Glomerular visceral epithelial cell (primary cell): ENCODE results near the gene ARAP3.
"Not testable (repeated sequence)": the region's sequence is repeated elsewhere in the genome, so short reads cannot be mapped to it uniquely, and the experiment has no call there.

Experiments used
- DNase-seq: peaks from one replicate; pipeline ENCODE4 v3.0.0-alpha.2; 2016; ENCODE audit errors: extremely low spot score

ARAP3 gene

DNA sequence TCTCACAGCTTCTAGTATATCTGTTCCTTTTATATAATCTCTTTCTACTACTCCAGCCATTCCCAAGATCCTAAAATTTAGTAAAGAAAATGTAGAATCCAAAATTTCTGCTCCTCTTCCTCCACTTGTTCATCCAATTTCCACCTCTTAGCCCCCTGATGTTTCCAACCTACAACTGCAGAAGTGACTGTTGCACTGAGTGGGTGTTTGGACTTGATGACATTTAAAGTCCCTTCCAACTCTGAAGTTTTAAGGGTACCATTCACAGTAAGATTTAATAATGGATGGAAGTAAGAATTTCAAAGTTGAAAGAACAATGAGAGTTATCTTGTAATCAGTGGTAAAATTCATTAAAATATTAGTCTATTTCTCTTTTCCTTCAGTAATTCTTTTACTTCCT, 68.7 kb downstream of the ARAP3 start:
- DNase-seq = no peak

DNA sequence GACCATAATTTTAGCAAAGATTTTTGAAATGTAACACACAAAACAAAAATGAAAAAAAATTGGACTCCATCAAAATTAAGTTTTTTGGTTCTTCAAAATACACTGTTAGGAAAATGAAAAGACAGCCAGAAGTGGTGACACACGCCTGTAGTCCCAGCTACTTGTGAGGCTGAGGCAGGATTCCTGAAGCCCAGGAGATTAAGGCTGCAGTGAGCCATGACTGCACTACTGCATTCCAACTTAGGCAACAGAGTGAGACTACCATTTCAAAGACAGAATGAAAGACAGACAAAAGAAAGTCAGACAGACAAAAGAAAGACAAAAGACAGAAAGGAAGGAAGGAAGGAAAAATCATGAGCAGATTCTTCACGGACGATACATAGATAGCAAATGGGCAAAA, 70.7 kb downstream of the ARAP3 start:
- DNase-seq = peak; percentile 53

DNA sequence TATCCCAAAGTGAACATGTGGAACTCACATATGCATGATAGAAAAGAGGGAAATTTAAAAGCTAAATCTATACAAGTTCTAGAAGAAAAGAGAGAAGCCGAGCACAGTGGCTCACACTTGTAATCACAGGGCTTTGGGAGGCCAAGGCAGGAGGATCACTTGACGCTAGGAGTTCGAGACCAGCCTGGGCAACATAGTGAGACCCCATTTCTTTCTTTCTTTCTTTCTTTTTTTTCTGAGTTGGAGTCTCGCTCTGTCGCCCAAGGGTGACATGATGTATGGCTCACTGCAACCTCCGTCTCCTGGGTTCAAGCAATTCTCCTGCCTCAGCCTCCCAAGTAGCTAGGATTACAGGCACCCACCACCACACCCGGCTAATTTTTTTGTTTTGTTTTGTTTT, 72.1 kb downstream of the ARAP3 start:
- DNase-seq = not testable (repeated sequence)

DNA sequence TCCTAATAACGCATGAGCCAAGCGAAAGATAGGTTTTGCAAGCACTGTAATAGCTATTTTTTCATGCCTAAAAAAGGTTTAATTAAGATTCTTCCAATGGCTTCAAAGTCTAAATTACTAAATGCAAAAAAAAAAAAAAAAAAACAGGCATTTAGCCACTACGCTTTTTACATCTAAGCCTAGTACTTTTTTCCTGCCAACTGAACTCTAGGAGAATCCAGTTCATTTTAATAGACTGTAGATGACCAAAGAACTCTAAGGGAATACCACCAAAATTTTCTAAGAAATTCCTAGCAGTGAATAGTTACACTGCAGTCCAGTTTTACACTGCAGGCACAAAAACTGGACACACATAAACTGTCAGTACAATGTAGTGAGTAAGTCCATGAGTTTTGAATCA, 73.0 kb downstream of the ARAP3 start:
- DNase-seq = no peak

DNA sequence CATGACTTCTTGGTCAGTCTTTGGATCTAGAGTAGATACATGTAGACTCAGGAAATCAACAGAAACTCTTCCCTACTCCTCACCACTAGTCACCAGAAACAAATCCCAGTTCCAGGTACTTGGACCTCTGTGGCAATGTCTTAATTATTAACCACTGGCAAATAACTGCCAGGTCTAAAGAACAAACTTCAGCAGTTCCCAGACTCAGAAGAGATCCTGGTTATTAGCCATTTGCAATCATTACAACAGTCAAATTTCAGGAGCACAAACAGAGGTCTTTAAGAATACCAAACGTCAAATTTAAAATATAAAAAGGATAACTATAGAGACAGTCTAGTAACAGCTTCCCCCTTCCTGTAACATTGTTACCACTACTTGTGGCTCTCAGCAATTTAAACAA, 73.5 kb downstream of the ARAP3 start:
- peak; percentile 46 for DNase-seq

DNA sequence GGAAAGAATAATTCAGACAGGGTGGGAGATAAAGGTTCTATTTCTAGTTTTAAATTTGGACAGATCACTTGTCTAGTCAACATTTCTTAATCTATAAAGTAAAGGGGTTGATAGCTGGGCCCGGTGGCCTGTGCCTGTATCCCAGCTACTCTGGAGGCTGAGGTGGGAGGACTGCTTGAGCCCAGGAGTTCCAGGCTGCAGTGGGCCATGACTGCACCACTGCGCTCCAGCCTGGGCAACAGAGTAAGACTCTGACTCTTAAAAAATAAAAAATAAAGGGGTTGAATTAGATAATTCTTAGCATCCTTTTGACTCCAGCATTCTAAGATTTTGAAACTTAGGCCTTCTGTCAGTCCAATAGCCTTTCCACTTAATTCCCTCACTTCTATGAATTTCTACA, 74.0 kb downstream of the ARAP3 start:
- no peak for DNase-seq

DNA sequence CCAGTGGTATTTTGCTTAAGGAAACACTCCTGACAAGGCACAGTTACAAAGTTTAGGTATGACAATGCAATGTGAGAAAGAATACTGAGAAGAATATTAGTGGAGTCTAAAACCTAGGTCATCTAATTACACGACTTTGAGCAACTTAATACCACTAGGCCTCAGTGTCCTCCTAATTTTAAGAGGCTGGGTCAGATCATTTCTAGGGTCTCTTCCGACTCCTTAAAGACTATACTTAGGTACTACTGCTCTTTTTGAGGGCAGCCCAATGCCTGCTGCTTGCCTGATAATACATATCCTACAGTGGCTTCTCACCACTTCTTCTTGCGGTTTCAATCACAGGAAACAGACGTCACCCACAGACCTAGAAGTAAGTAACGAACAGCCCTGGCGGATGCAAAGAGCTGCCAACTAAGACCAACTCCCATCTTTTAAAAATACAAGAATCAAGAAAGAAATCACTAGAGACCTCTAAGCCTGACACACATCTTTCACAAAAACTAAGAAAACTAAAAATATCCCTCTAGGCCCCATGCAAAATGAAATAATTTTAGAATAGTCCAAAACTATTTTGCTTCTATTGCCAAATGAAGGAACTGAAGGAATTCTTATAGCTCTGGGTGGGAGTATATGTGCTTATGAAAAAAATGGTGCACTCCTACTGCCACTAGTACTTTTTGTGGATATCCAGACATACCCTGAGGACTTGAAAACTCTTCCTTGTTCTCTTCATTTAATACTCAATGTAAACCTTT, 76.3 kb downstream of the ARAP3 start:
- no peak for DNase-seq

DNA sequence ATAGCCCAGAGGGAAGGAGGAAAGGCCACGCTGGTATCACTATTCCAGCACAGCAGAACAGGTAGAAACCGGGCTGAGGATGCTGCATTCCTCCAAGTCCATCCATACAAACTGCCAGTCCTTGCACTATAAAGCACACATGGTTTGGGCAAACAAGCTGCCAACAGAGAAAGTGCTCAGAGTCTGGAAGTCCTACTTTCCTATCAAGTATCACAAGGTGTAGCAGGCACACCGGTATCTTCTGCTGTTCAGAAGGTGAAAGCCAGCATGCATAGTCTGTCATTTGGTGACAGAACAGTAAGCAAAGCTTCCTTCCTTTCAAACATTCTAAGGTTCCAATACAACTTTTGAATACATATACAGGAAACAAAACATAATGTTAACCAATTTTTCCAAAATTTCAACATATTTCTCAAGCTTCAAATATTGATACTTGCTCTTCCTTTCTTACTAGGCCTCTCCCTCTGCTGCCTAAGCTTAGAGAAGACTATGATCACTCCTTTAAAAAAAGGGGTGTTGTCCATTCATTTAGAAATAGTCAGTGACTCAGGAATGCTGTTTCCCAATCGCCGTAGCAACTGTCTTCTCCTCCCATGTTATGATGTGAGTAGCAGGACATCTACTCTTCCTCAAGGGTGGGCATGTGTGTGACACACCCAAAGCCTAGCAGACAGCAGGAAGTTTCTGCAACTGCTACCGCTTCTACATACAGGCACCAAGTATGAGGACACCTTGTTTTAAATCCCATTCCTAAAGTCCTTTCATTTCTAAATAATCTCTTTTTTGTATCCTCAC, 77.9 kb downstream of the ARAP3 start:
- DNase-seq = peak; percentile 87
